WTC11 (cell line): Measurements from ENCODE around the gene AFF3. TPM values are rescaled to one million over a fixed set of nuclear protein-coding genes. Genes with fewer than 3 reads are reported as not detected.

Experiments used
- ATAC-seq: fragments of 200-7000 bp; cut with Tn5 transposase; 2 replicates; pipeline ENCODE4 v1.10.0; 2021; ENCODE audit warnings: mild to moderate bottlenecking, moderate library complexity
- CTCF ChIA-PET: fragments of 300-600 bp; sonication (Branson Sonifier 250); formaldehyde crosslinking; loops from one replicate; lab custom pipeline; 2021; ENCODE audit warnings: antibody characterized with exemption; lab: Charles Lee
- POLR2A ChIA-PET: fragments of 350-600 bp; sonication (Branson Sonifier 250); formaldehyde crosslinking; loops from one replicate; lab custom pipeline; 2021; ENCODE audit warnings: antibody characterized with exemption; lab: Charles Lee
- DNase-seq: peaks from one replicate; pipeline ENCODE4 v3.0.0; 2021; ENCODE audit warnings: low spot score
- H3K27ac Mint-ChIP-seq: 2 replicates; pipeline ENCODE4 v1.8.0; 2021; ENCODE audit warnings: mixed read lengths
- H3K27me3 Mint-ChIP-seq: 2 replicates; pipeline ENCODE4 v1.8.0; 2021; ENCODE audit warnings: low read depth, mild to moderate bottlenecking, moderate library complexity, mixed read lengths
- H3K36me3 Mint-ChIP-seq: 2 replicates; pipeline ENCODE4 v1.8.0; 2021; ENCODE audit warnings: mixed read lengths
- H3K4me1 Mint-ChIP-seq: 2 replicates; pipeline ENCODE4 v1.8.0; 2022; ENCODE audit warnings: mixed read lengths
- H3K4me3 Mint-ChIP-seq: 2 replicates; pipeline ENCODE4 v1.8.0; 2021; ENCODE audit warnings: mild to moderate bottlenecking, moderate library complexity, mixed read lengths
- H3K9me3 Mint-ChIP-seq: 2 replicates; pipeline ENCODE4 v1.8.0; 2021; ENCODE audit warnings: mixed read lengths
- ATF3 ChIP-seq: sonication (generic); formaldehyde crosslinking; conservative IDR thresholded peaks from 2 replicates; pipeline ENCODE4 v1.8.1; 2022; ENCODE audit warnings: mild to moderate bottlenecking, missing genetic modification reagents
- CDX4 ChIP-seq: fragments of 250-450 bp; sonication (Bioruptor Pico); IDR thresholded peaks from 2 replicates; pipeline ENCODE4 v1.9.0; 2021; ENCODE audit warnings: moderate library complexity, mild to moderate bottlenecking, inconsistent platforms, borderline replicate concordance
- ERG ChIP-seq: fragments of 250-450 bp; sonication (Bioruptor Pico); IDR thresholded peaks from 2 replicates; pipeline ENCODE4 v1.8.0; 2021; ENCODE audit warnings: mild to moderate bottlenecking
- ESRRA ChIP-seq: sonication (generic); formaldehyde crosslinking; IDR thresholded peaks from 2 replicates; pipeline ENCODE4 v1.8.1; 2022; ENCODE audit warnings: mild to moderate bottlenecking, missing genetic modification reagents, borderline replicate concordance
- GTF2I ChIP-seq: fragments of 250-450 bp; sonication (Bioruptor Pico); conservative IDR thresholded peaks from 2 replicates; pipeline ENCODE4 v1.4.0; 2021; ENCODE audit warnings: mild to moderate bottlenecking
- HMGXB4 ChIP-seq: sonication (generic); formaldehyde crosslinking; IDR thresholded peaks from 2 replicates; pipeline ENCODE4 v1.8.1; 2023; ENCODE audit warnings: mild to moderate bottlenecking, moderate library complexity, missing genetic modification reagents
- KAT7 ChIP-seq: sonication (generic); formaldehyde crosslinking; IDR thresholded peaks from 2 replicates; pipeline ENCODE4 v1.8.1; 2023; ENCODE audit warnings: missing genetic modification reagents, mild to moderate bottlenecking, borderline replicate concordance
- NFYB ChIP-seq: sonication (generic); formaldehyde crosslinking; conservative IDR thresholded peaks from 2 replicates; pipeline ENCODE4 v1.8.0; 2022; ENCODE audit warnings: low read depth, missing genetic modification reagents
- SP1 ChIP-seq: sonication (generic); formaldehyde crosslinking; conservative IDR thresholded peaks from 2 replicates; pipeline ENCODE4 v1.8.1; 2022; ENCODE audit warnings: missing genetic modification reagents
- USF1 ChIP-seq: sonication (generic); formaldehyde crosslinking; IDR thresholded peaks from 2 replicates; pipeline ENCODE4 v1.8.0; 2022; ENCODE audit warnings: mild to moderate bottlenecking, missing genetic modification reagents
- total RNA-seq: library from RNA; stranded (reverse); gene quantifications from 3 replicates; pipeline ENCODE4 v1.2.3, GENCODE V29; 2021
- TF ChIP-seq, protein P1 (sequence below): sonication (generic); formaldehyde crosslinking; IDR thresholded peaks from 2 replicates; pipeline ENCODE4 v1.8.1; 2022; ENCODE audit warnings: mild to moderate bottlenecking, missing genetic modification reagents, moderate library complexity, borderline replicate concordance
- TF ChIP-seq, protein P2 (sequence below): sonication (generic); formaldehyde crosslinking; IDR thresholded peaks from 2 replicates; pipeline ENCODE4 v1.8.0; 2022; ENCODE audit warnings: mild to moderate bottlenecking, missing genetic modification reagents
- TF ChIP-seq, protein P3 (sequence below): sonication (generic); formaldehyde crosslinking; IDR thresholded peaks from 2 replicates; pipeline ENCODE4 v1.8.0; 2023; ENCODE audit warnings: missing genetic modification reagents

The AFF3 gene
- total RNA-seq, 1 experiment from 2014 or later: 1.2 TPM

DNA sequence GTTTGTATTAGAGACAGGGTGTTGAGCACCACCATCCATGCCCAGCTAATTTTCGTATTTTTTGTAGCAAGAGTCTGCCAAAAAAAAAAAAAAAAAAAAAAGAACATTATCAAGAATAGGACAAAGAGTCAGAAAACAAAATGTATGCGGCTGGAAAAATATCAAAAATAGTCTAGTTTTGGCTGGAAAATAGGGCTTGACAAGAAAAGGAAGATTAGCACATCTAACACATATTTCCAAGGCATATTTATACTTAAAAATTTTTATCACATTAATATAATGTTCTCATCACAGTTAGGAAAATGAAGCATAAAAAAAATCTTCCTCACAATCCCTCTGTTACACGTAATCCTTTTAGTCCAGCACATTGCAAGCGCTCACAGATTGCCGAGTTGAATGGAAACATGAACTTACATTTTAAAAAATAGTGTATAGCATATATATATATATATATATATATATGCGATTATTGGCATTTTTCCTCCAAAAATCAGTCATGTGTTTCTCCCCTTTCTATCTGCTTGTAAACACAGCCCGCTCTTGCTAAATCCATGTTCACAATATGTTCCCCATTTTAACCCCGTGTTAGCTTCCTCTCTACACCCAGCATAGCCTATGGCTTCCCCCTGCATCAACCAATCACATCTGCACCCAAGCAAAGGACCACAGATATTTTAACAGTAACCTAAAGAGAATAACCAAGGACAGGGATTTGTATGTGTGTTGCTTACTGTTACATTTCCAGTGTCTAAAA, 183.0 kb downstream of the AFF3 start (continued):
- TF ChIP-seq SP1 (CRISPR knock-in tag): no peak
- TF ChIP-seq, protein P1, sequence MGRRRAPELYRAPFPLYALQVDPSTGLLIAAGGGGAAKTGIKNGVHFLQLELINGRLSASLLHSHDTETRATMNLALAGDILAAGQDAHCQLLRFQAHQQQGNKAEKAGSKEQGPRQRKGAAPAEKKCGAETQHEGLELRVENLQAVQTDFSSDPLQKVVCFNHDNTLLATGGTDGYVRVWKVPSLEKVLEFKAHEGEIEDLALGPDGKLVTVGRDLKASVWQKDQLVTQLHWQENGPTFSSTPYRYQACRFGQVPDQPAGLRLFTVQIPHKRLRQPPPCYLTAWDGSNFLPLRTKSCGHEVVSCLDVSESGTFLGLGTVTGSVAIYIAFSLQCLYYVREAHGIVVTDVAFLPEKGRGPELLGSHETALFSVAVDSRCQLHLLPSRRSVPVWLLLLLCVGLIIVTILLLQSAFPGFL (CRISPR knock-in tag): no peak
- no peak for TF ChIP-seq ERG (CRISPR knock-in tag)

DNA sequence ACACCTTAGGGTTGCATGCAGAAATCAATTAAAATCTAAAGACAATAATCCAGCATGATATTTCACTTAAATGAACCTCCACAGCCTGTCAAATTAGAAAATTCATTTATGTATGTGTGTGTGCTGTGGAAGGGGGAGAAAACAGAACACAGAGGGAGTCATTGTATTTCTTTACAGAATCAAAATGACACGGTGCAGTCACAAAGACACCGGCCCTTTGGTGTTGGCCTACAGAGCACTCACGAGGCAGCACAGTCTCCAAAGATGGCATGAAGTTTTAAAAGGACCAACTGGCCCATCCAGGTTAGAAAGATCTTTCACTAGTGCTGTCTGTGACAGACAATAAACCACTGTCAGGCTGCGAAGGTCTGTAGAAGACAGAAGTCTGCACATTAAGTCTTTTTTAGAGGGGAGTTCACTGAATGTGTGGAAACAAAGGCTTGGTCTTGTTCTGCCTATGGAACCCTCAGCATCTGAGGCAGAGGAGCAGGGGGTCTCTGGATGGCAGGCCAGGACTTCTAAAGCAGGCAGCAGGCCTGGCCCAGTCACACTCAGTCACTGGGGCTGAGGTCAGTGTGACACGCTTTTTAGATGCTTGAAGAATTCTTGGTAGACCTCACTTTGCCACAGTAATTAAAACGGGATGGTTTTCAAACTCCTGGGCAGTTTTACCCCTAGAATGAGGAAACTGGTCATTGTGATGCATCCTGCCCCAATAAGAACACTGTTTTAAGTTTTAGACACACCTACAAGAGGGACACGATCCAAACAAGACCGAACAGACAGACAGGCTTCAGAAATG, 184.9 kb downstream of the AFF3 start:
- peaks cover 4% of the 10 kb centered on the region; the same call in 1 of the 2 replicates for H3K9me3 Mint-ChIP-seq
- TF ChIP-seq NFYB (CRISPR knock-in tag) (no peak), USF1 (no peak), ATF3 (CRISPR knock-in tag) (no peak), ESRRA (CRISPR knock-in tag) (no peak), GTF2I (CRISPR knock-in tag) (no peak), HMGXB4 (CRISPR knock-in tag) (no peak), KAT7 (CRISPR knock-in tag) (no peak), CDX4 (CRISPR knock-in tag) (no peak)
- TF ChIP-seq, protein P2, sequence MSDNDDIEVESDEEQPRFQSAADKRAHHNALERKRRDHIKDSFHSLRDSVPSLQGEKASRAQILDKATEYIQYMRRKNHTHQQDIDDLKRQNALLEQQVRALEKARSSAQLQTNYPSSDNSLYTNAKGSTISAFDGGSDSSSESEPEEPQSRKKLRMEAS (CRISPR knock-in tag): no peak
- TF ChIP-seq, protein P3, sequence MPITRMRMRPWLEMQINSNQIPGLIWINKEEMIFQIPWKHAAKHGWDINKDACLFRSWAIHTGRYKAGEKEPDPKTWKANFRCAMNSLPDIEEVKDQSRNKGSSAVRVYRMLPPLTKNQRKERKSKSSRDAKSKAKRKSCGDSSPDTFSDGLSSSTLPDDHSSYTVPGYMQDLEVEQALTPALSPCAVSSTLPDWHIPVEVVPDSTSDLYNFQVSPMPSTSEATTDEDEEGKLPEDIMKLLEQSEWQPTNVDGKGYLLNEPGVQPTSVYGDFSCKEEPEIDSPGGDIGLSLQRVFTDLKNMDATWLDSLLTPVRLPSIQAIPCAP: no peak
- no peak overlapping the region for H3K4me3 Mint-ChIP-seq
- ATAC-seq (no peak), DNase-seq (no peak)
- POLR2A ChIA-PET: no interaction called here
- CTCF ChIA-PET: no interaction called here
- no peaks in the 10 kb centered on the region for H3K27me3 Mint-ChIP-seq
- H3K4me1 Mint-ChIP-seq: peaks cover 13% of the 10 kb centered on the region
- H3K36me3 Mint-ChIP-seq: no peaks in the 10 kb centered on the region
- H3K27ac Mint-ChIP-seq: no peak overlapping the region
